Lower leg skin (tissue), 3 donors: ENCODE measurements around the gene BIK.

Experiments
- CTCF ChIP-seq, 3 donors: fragments of 450-650 bp; IDR thresholded peaks; one replicate each; pipeline ENCODE4 v1.5.1; 2016; ENCODE audit warnings: antibody characterized with exemption in 3 of 3, mild to moderate bottlenecking in 3 of 3, moderate library complexity in 2 of 3
- POLR2A ChIP-seq, 2 donors: fragments of 450-650 bp; IDR thresholded peaks; one replicate each; pipeline ENCODE4 v1.6.1; 2016 to 2017; ENCODE audit warnings: antibody characterized with exemption in 2 of 2, mild to moderate bottlenecking in 1 of 2, moderate library complexity in 1 of 2

GRCh38 chr22:43153899-43154298 lies 43.3 kb downstream of the BIK start:
- TF ChIP-seq POLR2A (IDR thresholded peaks at IDR 0.05): no peak
- no peak for TF ChIP-seq CTCF (IDR thresholded peaks at IDR 0.05)
